ENCODE data around the gene SMAD2.

DNA sequence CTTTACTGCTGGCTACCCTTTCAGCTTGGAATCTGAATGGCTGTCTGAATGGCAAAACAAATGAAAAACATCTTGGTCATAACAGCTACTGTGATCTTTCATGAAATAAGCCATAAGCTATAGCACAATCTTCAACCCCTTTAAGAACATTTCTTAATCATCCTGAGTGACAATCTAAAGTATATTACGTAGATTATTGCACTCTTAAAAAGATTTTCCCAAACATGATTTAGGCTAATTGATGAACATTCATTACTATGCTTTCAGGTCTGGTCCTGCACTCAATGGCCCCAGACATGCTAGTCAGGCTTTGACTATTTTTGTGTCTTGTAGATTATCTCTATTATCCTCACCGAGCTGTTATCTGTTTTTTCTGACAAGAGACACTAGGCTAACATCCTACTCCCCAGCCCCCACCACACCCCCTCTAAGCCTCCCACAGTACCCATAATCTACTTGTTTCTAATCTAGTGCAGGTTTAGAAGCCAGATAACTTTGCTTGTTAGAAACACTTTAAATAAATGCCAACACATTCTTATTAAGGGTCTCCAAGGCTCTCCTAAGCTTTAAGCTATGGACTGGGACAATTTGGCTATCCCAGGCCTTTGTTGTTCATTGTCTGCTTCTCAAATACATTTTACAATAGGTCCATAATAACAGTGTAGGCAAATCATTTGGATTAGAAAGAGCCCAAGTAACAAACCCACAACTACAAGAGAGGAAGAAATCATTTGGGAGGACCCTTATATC lies 4.2 kb downstream of the SMAD2 start:
- TF ChIP-seq EZH2 (IDR thresholded peaks at IDR 0.05; ENCODE audit: borderline replicate concordance, low read depth, low read length, severe bottlenecking) (no peak), CTCF (IDR thresholded peaks at IDR 0.05; ENCODE audit: borderline replicate concordance, extremely low read depth, low read length, poor library complexity, severe bottlenecking) (no peak)
